ENCODE measurements around the gene ARHGAP44.

The ARHGAP44 gene

DNA sequence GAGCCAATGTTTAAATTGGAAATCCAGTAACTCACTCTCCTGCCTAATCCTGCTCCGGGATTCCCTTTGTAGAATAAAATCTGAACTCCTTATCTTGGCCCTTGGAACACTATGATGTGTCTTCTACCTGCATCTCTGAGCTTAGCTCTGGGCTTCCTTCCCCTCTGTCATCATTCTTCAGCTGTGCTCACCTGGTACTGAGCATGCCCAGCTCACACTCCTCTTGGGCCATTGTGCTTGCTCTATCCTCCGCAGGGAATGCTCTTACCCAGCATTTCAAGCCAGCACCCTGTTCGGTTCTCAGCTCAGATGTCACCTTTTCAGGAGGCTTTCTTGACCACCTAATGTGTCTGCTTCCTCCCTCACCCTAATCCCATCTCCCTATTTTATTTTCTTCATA, 112.7 kb downstream of the ARHGAP44 start:
- no peak for DNase-seq

DNA sequence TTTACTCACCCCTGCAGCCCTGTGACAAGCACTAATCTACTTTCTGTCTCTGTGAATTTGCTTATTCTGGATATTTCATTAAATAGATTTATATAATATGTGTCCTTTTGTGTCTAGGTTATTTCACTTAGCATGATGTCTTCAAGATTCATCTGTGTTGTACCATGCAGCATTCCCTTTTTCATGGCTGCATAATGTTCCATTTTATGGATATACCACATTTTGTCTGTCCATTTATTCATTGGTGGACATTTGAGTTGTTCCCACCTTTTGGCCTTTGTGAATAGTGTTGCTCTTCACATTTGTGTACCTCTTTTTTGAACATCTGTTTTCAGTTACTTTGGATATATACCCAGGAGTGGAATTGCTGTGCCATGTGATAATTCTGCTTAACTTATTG, 118.2 kb downstream of the ARHGAP44 start:
- DNase-seq, result no peak

DNA sequence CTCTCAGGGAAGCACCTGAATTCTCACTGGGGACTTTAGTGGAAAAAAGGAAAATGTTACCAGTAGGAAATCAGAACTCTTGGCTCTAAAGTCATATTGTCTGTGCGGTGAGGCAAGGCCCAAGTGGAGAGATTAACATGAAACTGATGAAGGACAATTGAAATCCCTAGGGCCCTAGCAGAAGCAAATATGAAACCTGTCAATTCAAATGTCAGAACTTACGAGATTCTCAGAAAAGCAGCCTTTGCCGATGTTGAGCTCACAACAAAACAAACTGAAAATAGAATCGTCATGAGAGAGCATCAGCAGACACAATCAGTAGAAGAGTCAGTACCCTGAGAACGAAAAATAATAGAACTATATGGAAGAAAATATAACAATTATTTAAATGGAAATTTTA, 119.7 kb downstream of the ARHGAP44 start:
- DNase-seq, result no peak

DNA sequence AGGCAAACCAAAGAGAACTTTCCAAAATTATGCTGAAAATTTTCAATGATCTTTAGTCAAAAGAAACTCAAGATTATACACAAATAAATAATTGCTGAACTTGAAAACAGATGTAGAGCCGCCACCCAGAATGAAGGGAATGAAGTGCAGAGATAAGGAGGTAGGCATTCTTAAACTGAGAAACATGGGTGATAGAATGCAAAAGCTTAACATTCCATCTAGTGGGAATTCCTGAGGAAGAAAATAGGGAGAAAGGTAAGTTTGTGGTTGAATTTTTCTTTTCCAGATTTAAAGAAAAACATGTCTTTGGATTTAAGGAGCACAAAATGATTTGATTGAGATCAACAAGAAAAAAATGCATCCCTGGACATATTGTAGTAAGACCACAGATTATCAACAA, 120.2 kb downstream of the ARHGAP44 start:
- no peak for DNase-seq

DNA sequence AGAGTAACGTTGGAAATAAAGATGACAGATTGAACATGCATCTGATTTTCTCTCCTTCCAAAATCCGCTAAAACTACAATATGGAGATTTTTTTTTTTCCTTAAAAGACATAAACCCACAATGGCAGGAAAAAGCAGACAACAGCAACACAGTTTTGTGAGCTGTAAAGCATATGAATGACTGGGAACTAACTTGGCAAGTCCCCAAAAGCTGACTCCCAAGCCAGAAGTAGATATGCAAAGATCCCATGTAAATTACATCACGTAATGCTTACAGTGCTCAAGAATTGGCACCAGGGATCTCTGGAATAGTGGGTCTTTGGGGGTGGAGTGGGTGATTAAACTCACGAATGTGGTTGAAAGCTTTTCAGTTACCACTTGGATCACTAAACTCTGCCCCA, 121.9 kb downstream of the ARHGAP44 start:
- DNase-seq, result no peak

DNA sequence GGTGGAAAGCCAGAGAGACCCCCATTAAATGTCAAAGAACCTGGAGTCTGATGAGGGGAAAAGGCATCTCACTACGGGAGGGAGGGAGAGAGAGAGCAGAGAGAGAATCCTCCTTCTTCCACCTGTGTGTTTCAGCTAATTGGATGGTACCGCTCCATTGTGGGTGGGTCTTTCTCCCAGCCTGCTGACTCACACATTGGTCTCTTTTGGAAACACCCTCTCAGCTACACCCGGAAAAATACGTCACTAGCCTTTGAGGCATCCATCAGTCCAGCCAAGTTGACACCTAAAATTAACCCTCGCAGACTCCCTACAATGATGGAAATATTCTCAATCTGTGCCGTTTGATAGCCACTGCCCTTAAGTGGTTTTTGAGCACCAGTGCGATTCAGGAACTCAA, 128.1 kb downstream of the ARHGAP44 start:
- DNase-seq, result no peak

DNA sequence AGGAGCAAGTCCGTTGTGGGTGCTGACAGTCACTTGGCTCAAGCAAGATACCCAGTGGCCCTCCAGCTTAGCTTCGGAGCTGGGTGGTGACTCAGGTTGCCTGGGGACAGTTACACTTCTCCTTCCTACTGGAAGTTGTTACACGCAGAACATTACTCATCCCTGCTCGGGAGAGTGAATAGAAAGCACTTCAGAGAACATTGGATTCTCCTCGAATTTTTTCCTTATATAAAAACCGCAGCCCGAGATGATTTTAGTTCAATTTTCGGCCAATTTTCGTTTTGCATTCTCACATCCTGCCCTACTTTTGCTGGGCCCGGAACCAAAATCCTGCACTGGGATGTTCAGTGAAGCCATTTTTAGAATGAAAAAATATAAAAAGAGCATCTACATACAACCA, 128.8 kb downstream of the ARHGAP44 start:
- no peak for DNase-seq

DNA sequence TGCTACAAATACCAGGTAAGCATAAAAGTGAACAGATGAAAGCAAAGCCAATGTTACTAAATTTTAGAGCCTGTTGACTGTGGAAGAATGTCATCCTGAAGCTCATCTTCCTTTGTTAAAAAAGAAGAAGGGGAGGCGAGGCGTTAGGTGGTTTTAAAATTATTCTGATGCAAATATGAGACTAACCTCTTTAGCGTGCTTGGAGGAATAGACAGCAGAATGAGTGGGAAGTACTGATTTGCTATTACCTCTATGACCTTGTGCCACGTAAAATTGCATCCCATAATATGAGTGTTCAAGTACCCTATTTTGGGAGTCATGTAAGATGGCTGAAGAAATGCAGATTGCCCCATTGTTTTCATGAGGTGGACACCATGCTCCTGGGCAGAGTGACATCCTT, 132.8 kb downstream of the ARHGAP44 start:
- DNase-seq, result no peak

GRCh38 chr17:12924614-12925013, 135.3 kb downstream of the ARHGAP44 start:
- no peak for DNase-seq

- DNase-seq, result no peak
Observed at GRCh38 chr17:12927001-12927400, 137.7 kb downstream of the ARHGAP44 start.

DNA sequence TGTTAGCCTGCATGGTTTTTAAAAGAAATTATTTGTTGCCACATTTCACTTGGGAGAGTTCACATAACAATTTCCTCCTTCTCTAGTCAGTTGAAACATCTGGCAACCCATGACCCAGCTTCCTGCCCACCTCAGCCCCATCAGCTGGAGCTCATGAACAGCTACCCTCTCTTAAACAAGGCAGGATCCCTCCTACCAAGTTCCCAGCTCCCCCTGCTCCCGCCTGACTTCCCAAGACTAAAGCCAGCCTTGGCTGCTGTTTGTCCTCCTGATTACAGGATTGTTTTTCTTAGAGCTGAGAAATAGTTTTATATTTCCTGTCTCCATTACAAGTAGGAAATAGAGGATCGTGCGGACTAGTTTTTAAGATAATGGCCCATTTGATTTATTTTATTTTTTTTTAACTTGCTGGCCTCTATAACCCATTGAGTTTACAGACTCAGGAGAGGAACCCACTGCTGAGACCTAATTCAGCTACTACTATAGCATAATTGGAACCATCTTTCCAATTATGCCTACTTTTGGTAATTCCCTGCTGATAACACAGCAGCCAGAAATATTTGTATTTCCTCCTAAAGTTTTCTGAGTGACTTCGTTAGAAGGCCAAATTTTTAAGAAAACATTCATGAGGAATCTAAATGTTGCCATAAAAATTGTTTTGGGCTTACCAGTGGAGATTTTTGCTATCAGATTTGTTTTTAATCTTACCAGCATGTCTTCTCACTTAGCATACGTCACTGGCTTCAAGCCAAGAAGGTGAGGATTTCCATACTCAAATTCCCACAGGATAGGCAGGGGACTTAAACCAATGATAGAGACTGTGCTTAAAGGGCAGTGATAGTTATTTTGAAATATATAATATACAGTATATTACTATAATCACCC, 138.5 kb downstream of the ARHGAP44 start:
- DNase-seq, result no peak

DNA sequence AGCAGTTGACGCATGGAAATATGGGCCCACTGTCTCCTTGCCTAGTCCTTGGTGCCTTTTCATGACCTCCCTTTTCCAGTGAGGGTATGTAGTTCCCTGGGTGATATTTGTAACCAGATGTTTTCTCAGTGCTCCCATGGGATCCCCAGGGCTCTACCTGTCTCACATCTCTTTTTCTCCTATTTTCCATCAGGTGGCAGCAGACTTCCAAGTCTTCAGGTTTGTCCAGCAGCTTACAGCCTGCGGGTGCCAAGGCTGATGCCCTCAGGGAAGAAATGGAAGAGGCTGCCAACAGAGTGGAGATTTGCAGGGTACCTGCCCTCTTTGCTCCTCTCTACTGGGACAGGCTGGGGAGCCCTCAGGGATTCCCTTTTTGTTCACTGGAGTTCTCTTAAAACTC, 139.4 kb downstream of the ARHGAP44 start:
- no peak for DNase-seq

GRCh38 chr17:12936501-12936900, 147.2 kb downstream of the ARHGAP44 start:
- no peak for DNase-seq

DNA sequence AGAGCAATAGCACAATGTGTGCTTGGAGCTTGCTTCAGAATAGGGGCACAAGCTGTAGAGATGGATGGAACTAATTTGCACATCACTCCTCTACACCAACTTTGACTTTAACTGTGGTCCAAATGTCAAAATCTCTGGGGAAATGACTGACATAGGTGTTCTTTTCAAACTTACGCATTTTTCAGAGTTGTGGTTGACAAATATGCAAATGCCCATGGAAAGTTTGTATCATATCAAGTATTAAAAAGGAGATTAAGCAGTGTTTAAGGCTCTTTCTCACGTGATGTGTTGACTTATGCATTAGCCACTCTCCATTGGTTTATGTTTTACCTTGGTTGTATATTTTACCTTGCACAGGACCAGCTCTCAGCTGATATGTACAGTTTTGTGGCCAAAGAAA, 151.4 kb downstream of the ARHGAP44 start:
- no peak for DNase-seq

DNA sequence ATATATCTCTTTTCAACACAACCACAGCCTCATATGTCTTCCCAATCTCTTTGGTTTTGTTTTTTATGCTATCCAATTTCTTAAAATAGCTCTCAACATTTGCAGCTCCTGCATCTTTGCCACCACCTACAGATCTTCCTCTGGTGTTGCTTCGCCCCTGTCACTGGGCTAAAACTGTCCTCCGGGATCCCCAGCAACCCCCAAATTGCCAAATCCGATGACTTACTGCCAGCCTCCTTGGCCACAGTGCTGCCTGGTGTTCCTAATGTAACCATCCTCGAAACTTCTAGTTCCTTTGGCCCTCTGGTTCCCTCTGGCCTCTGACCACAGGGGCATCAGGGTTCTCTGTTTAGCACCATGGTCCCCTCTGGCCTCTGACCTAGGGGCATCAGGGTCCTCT, 157.7 kb downstream of the ARHGAP44 start:
- no peak for DNase-seq

- no peak for DNase-seq
Observed at GRCh38 chr17:12952012-12952411, 162.7 kb downstream of the ARHGAP44 start.

DNA sequence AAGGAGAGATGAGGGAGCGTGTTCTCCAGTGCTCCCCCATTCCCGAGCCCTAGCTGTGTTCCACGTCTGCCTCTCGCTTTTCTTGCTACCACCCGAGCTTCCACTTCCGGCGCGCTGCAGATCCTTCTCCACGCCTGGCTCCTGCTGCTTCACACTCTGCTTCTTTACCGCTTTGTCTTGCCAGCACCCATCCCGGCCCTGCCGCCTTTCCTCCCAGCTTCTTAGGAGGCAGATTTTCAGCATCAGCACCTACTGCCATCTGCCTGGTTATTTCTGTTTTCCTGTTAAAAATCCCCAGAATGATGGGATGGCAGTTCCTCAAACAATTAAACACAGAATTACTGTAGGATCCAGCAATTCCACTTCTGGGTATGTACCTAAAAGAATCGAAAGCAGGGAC, 163.9 kb downstream of the ARHGAP44 start:
- no peak for DNase-seq

GRCh38 chr17:12955521-12955920, 166.2 kb downstream of the ARHGAP44 start:
- DNase-seq, result no peak

DNA sequence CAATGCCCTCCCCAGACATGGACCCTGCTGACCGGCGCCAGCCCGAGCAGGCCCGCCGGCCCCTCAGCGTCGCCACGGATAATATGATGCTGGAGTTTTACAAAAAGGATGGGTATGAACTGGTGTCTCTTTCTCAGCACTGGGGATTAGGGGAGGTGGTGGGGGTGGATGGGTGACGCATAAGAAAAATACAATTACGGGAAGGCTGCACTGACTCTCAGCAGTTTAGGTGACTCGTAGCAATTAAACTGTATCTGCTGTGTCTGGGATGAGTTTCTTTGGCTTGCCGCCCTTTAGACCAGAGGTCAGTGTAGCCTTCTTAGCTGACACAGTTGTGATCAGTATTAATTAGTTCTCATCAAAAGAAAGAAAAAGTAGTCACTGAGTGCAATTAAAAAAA, 169.5 kb downstream of the ARHGAP44 start:
- DNase-seq, result no peak

- no peak for DNase-seq
Observed at GRCh38 chr17:12959441-12959840, 170.1 kb downstream of the ARHGAP44 start.

GRCh38 chr17:12961655-12962054, 172.4 kb downstream of the ARHGAP44 start:
- DNase-seq, result no peak

DNA sequence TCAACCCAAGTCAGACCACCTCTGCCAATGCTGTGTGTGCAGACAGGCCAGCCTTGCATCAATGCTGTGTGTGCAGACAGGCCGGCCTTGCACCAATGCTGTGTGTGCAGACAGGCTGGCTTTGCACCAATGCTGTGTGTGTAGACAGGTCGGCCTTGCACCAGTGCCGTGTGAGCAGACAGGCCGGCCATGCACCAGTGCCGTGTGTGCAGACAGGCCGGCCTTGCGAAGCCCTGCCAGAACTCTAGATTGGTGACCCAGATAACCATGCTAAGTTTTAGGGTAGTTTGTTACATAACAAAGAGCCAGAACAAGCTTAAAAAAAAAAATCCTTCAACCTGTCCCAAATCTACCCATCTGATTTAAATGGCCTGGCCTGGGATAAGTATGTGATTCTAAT, 174.2 kb downstream of the ARHGAP44 start:
- no peak for DNase-seq

- DNase-seq, result no peak
Observed at GRCh38 chr17:12964162-12964561, 174.9 kb downstream of the ARHGAP44 start.

GRCh38 chr17:12964840-12965239, 175.5 kb downstream of the ARHGAP44 start:
- DNase-seq, result no peak

DNA sequence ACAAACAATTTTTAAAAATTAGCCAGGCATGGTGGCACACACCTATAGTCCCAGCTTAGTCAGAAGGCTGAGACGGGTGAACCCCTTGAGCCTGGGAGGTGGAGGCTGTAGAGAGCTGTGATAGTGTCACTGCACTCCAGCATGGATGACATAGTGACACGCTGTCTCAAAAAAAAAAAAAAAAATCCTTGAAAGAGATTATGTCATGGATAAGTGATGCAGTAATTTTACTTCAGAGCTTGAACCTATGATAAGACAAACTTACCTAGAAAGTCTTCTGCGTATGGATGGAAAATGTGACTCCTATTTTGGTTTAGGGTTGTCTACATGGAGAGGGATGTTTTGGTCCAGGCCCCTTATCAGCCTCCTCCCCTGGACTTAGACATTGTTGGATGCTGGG, 176.7 kb downstream of the ARHGAP44 start:
- DNase-seq, result no peak

All from left hindlimb (tissue), 1 donor.